HG03354 (cell line): ENCODE results near the gene RTN3.
"Not testable (repeated sequence)": the region's sequence is repeated elsewhere in the genome, so short reads cannot be mapped to it uniquely, and the experiment has no call there.

Experiments
- ATAC-seq: cut with Tn5 transposase; IDR thresholded peaks from one replicate; pipeline ENCODE4 v1.9.1; 2021; ENCODE audit warnings: mild to moderate bottlenecking; ENCODE audit not compliant: unreplicated experiment, poor library complexity, severe bottlenecking

Gene RTN3, protein sequence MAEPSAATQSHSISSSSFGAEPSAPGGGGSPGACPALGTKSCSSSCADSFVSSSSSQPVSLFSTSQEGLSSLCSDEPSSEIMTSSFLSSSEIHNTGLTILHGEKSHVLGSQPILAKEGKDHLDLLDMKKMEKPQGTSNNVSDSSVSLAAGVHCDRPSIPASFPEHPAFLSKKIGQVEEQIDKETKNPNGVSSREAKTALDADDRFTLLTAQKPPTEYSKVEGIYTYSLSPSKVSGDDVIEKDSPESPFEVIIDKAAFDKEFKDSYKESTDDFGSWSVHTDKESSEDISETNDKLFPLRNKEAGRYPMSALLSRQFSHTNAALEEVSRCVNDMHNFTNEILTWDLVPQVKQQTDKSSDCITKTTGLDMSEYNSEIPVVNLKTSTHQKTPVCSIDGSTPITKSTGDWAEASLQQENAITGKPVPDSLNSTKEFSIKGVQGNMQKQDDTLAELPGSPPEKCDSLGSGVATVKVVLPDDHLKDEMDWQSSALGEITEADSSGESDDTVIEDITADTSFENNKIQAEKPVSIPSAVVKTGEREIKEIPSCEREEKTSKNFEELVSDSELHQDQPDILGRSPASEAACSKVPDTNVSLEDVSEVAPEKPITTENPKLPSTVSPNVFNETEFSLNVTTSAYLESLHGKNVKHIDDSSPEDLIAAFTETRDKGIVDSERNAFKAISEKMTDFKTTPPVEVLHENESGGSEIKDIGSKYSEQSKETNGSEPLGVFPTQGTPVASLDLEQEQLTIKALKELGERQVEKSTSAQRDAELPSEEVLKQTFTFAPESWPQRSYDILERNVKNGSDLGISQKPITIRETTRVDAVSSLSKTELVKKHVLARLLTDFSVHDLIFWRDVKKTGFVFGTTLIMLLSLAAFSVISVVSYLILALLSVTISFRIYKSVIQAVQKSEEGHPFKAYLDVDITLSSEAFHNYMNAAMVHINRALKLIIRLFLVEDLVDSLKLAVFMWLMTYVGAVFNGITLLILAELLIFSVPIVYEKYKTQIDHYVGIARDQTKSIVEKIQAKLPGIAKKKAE

DNA sequence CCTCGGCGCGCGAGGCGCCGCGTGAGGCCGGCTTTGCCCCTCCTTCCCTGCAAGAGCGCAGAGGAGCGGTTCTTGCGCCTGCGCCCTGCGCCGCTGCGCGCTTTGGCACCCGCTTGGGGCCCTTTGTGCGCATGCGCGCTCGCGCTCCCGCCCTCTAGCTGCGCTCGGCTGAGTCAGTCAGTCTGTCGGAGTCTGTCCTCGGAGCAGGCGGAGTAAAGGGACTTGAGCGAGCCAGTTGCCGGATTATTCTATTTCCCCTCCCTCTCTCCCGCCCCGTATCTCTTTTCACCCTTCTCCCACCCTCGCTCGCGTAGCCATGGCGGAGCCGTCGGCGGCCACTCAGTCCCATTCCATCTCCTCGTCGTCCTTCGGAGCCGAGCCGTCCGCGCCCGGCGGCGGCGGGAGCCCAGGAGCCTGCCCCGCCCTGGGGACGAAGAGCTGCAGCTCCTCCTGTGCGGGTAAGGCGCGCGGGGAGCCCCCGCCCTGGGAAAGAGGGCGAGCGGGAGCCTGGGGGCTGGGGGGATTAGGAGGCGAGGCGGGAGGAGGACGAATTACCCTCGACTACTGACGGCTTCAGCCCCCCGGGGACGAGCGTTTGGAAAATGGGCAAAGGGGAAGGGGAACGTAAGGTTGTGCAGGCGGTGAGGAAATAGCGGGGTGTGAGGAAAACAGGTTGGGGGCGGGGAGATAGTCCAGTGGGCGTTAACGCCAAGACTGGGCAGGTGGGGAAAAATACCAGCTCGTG is at the start of gene RTN3:
Gene RTN3 (plus strand): TSS at position 180 of the 745 bp plus-strand sequence. CDS start 137 bp downstream, at position 317.
- peak; percentile 91 for ATAC-seq

DNA sequence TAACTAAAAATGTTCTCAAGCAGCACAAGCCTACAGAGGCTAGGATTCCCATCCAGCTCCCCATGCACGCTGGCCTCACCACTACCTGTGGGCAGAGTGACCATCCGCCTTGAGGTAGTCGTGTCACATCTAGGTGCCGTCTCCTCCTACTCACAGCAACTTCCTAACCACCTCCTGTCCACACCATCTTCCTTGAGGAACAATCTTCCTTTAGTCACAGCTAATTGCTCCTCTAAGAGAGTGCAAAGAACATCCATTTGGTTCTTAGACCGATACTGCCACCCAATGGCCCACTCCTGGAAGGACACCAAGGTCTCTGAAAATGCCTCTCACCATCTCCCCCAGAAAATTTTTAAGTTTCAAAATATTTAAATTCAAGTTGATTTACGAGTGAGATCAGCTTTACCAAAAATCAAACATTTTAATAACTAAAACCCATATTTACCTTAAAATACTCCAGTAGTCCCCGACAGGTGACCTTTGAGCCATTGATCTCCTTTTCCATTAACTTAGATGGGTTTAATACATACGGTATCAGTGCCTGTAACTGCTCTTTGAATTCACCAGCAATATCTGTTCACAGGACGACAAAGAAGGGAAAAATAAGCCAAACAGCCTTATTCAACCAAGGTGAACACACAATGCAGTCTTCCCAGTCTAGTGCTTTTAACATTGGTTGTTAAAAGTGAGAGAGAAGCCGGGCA is 45.4 kb upstream of the RTN3 start:
- no peak for ATAC-seq

DNA sequence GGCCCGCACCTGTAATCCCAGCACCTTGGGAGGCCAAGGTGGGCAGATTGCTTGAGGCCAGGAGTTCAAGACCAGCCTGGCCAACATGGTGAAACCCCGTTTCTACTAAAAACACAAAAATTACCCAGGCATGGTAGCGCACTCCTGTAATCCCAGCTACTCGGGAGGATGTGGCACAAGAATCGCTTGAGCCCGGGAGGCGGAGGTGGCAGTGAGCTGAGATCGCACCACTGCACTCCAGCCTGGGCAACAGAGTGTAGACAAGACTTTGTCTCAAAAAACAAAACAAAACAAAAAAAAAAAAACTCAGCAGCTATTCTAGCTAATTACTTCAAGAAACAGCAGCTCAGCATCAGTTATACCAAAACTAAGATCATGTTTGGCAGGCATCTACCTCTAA is 42.9 kb upstream of the RTN3 start:
- not testable (repeated sequence) for ATAC-seq

DNA sequence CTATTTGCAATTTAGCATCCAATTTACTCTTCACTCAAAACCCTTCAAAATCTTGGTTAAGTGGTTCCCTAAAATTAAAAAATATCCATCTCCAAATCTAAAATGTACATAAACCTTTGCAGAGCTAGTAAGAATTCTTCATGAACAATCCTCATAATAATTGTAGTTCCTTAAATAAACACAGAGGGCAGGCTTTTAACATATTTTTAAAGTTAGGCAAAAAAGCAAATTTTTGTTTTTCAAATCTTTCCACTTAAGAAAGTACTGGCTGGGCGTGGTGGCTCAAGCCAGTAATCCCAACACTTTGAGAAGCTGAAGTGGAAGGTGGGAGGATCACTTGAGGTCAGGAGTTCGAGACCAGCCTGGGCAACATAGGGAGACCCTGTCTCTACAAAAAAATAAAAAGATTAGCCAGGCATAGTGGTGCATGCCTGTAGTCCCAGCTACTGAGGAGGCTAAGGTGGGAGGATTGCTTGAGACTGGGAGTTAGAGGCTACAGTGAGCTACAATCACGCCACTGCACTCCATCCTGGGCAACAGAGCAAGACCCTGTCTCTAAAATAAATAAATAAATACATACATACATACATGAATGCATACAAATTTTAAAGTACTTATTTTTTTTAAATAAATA is 42.0 kb upstream of the RTN3 start:
- ATAC-seq = no peak

DNA sequence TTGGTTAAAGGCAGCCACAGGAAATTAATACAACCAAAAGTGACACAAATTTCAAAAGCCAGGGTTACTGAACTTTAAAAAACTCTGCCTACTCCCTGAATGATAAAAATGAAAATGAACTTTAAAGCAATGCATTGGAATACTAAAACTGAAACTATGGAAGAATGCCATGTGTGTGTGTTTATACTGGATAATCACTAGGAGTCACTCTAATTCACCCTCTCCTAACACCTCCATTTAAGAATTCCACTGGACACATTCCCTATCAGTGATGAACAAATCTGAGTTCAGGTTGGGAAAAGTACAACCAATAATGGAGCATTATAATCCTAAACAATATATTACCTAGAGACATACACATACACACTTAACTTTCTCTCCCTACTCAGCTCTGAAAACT is 39.6 kb upstream of the RTN3 start:
- no peak for ATAC-seq

DNA sequence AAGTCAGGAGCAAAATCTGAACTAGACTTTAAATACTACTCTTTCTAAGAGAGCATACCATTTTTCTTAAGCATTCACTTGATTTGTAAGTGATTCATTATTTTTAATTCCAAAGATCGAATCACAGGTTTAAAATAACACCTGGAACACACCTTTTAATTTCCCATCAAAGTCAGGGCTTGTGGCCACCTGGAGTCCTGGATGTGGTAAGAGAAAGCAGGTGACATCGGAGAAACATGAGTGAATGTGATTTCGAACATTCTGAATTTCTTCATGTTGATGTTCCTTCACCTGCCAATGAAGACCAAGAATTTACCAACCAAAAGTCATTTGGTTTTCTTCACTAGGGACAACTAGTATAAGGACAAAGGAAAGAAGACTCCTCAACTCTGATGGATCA is 38.1 kb upstream of the RTN3 start:
- no peak for ATAC-seq

DNA sequence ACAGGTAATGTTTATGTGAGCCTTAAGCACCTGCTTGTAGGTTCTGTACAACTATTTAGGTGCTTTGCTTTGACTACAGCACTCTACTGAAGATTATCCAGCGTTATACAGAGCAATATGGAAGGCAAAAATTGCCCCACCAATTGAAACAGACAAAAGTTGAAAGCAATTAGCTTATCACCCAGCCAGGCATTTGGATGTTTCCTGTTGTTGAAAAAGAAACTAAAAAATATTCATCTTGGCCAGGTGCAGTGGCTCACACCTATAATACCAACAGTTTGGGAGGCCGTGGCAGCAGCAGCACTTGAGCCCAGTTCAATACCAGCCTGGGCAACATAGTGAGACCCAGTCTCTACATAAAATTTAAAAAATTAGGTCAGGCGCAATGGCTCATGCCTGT is 28.6 kb upstream of the RTN3 start:
- ATAC-seq = no peak

DNA sequence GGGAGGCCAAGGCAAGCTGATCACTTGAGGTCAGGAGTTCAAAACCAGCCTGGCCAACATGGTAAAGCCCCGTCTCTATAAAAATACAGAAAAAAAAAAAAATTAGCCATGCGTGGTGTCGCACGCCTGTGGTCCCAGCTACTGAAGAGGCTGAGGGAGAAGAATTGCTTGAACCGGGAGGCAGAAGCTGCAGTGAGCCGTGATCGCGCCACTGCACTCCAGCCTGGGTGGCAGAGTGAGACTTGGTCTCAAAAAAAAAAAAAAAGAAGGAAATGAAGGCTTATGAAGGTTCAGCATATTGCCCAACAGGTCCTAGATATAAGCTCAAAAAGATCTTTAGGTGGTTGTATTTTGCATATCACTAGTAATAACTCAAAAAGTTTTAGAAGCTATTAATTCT is 20.3 kb upstream of the RTN3 start:
- ATAC-seq = no peak

DNA sequence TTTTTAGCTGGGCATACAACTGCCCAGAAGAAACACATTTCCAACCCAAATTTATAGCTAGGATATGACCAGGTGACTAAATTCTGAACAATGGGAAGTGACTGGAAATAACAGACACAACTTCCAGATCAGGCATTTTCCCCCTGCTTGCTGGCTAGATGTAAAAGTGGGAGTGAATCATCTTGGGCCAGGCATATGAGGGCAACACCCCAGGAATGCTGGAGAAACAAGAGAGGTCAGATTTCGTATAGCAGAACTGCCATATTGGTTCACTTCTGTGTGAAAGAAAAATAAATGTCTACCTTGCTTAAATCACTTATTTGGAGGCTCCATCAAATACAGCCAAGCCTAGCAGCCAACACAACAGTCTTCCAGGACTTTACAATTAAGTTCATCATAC is 17.5 kb upstream of the RTN3 start:
- ATAC-seq = no peak

DNA sequence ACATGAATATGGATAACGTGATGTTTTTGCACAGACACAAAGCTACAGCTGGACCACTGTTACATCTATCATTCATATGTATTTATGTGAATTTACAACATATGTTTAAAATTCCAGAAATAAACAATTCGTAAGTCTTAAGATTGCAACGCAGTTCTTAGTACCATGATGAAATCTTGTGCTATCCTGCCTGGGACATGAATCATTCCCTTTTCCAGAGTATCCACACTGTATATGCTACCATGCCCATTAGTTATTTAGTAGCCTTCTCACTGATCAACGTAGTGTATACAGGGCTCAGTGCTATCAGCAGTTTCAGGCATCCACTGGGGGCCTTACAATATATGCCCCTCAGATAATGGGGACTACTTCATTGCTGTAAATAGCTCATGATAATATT is 14.4 kb upstream of the RTN3 start:
- ATAC-seq = no peak

DNA sequence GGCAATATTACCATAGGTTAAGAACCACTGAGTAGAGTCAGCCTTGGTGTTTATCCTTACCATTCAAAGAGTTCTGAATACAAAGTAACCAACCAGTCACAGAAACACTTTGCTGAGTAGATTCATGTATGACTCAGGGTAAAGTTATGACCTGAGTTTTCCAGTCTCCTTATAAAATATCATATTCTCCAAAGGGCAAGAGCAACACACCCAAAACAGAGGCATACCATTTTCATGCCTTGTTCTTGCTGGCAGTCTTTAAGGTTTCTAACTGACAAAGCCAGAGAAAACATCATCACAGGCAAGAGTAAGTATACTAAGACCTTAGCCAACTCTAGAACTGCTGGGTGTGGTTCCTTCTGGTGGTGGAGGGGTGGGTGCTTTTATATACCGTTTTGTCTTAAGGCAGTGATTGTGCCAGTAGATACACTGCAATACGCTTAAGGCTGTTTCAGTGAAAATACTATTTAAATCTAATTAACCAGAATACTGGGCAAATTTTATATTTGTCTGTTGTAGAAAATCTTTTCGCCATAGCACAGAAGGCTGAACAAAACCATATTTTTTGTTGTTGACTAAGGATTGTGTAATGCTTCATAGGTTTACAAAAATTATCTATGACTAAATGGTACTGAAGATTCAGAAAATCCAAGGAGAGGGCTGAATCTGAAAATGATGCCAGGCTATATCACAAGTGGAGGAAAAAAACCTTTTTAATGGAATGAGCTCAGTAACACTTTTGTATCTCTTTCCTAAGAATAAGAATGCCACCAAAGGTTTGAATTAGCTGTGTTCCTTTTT is 13.1 kb upstream of the RTN3 start:
- ATAC-seq = no peak

DNA sequence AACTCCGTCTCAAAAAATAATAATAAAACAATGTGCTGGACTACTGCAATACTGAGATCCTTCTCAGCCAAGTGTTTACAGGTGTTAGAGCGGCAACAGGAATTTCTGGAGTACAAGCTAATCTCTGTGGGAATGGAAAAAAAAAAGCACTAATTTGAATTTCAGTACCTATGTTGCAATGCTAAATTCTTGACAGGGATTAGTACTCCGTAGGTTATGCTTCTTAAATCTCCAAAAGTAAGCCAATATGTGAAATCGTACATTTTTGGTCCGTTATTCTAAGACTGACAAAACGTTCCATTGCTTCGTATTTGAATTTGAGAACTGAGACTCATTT is 11.2 kb upstream of the RTN3 start:
- no peak for ATAC-seq

DNA sequence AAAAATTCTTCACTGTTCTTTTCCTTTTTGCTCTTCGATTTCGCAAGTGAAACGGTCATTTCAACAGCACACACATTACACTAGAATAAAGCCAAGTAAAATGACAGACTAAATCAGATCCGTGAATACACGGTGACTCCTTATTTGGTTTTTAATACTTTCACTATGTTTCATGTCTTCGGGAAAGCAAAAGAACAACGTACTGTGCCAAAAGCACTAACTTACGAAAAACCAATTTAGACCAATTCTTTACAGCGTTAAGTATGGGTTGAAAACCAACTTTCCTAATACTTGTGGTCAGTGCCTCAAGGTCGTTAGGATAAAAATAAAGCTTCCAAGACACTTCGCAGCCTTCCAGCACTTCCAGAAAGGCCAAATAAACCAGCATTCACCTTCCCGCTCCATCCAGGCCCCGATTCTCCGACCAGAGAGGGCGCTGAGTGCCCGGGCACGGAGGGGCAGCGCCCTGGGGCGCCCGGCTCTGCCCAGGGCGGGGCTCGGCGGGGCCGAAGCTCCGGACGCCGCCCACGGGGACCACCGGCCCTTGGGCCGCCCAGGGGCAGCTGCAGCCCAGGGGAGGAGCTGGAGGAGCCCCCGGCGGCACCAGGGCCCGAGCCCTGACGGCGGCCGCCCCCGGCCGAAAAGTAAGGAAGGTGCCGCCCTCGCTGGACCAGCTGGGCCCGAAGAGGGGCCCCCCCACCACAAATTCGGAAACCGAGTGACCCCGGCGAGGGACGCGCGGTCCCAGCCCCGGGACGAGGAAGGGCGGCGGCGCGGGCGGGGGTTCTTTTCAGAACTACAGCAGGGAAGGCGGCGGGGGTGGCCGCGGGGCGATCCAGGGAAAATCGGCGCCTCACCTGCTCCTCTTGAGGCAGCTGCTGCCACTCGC is 10.6 kb upstream of the RTN3 start:
- ATAC-seq = peak; percentile 29

DNA sequence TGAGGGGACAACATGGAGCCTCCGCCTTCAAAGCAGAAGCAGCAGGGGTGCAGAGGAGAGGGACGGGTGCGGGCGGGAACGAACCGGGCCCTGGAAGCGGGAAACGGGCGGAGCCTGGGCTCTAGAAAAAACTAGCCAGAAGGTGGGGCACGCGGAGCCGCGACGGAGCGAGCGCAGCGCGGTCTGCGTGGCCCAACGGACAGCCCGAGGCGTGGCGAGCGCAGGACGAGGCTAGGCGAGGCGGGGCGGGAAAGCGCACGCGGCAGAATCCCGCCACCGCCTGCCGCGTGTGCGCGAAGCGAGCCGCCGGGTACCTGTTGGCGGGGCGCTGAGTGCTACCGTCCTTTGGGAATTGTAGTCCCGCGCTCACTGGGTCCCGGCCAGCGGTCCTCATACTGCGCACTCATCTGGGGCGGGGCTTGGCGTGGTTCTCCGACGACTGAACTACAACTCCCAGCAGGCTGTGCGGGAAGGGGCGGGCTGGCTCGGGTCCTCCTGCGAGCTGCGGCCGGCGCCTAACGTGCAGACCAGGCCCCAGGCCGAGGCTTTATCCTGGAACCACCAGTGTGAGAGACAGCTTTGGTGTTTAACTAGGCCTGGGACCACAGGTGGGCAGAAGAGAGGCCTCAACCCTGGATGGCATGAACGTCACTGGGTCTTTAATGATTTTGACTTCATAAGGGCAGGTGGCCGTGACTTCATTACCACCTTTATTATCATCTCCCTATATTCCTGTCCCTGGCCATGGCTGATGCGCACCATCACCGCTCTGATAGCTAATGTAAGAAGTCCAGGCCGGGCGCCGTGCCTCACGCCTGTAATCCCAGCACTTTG is 9.8 kb upstream of the RTN3 start, which contains the start of gene ATL3:
Gene ATL3 (minus strand): TSS at position 55 of the 834 bp plus-strand sequence. CDS start 41 bp downstream, at position 14.
- ATAC-seq = peak; percentile 93

DNA sequence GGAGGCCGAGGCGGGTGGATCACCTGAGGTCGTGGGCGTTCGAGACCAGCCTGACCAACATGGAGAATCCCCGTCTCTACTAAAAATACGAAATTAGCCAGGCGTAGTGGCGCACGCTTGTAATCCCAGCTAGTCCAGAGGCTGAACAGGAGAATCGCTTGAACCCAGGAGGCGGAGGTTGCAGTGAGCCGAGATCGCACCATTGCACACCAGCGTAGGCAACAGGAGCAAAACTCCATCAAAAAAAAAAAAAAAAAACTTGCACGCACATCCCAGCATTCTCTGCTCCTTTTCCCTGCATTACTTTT is 9.2 kb upstream of the RTN3 start:
- ATAC-seq = no peak

DNA sequence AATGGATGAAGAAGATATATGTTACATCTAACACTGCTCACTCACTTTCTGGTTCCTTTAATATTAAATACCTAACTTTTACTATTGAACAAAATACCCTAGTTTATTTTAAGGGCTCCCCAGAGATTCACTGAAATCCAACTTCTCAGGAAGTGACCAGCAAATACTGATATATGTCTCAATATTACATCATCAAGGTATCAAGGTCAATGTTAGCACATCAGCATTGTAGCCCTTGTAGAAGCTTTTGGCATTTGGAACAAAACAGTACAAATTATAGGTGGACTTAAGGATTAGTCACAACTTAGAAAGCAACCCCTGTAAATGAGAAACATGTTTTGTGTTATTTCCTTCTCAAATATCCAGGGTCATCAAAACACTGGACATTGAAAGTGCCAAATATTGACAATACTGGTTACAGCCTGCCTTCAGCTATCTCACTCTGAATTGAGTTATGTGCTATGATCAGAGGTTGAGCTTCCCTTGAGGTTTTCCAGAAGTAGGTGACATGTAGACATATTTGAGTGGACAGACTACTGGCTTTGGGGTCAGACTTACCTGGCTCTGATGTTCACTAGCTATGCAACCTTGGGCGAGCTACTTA is 8.3 kb upstream of the RTN3 start:
- ATAC-seq = no peak
